Erythroblast (primary cell): ENCODE results near the gene ZRSR2.

Experiments
- GATA1 ChIP-seq: IDR thresholded peaks from 2 replicates; pipeline ENCODE4 v1.6.1; 2011; ENCODE audit warnings: low read depth, mild to moderate bottlenecking, control low read depth, low read length, moderate library complexity
- POLR2A ChIP-seq: IDR thresholded peaks from 2 replicates; pipeline ENCODE4 v1.6.1; 2011; ENCODE audit warnings: mild to moderate bottlenecking, low read length

DNA sequence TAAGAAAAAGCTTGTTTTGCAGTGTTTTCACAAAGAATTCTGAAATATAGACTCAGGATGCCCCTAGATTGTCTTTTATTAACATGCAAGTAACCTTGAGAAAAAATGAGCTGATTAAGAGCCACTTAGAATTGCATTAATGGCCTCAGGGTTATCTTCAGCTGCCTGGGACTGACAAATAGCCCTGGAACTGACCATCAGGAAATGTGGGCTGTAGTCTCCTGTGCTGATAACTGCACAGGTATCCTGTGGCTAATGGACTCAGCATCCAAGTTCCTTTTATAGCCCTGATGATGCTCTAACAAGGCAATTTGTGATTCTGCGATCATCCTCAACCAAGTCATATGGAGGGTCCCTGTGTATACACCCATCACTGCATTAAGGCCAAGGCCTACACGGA is 35.2 kb upstream of the ZRSR2 start:
- no peak for TF ChIP-seq POLR2A
- TF ChIP-seq GATA1, result no peak
